ENCODE data around the gene THRSP. TPM values are rescaled to one million over a fixed set of nuclear protein-coding genes. Genes with fewer than 3 reads are reported as not detected.

THRSP gene
- total and polyA plus RNA-seq, 2 of the 4 experiments (the other 2 are of a cell fraction): not detected

- H2AK5ac ChIP-seq (ENCODE audit: low read depth, low read length): no peak overlapping the region
- no peak overlapping the region for H3K4ac ChIP-seq (ENCODE audit: low read depth, low read length)
- peaks cover 18 to 42% of the 10 kb centered on the region in 2 experiments for H3K79me1 ChIP-seq (ENCODE audit: low read depth in 1 of 2, low read length in 2 of 2)
- no peak for ATAC-seq (ENCODE audit: low read depth)
- no peak overlapping the region for H4K8ac ChIP-seq (ENCODE audit: low read depth in 2 of 2, low read length in 2 of 2)
- H4K20me1 ChIP-seq (ENCODE audit: insufficient read depth, low read length): peaks cover 7% of the 10 kb centered on the region
- ChIA-PET POLR2A (ENCODE audit: unreplicated experiment) (interaction anchor here (0.6 to 0.7 kb wide), 3 partner anchors 13 to 438 kb away, joined by 4 to 7 read pairs (median 4); no protein-coding TSS in a partner anchor), CTCF (interaction anchor here (0.9 kb wide), 1 partner anchor 20 kb away, joined by 3 read pairs; no protein-coding TSS in a partner anchor)
- no peak overlapping the region for H3K4me3 ChIP-seq (ENCODE audit: insufficient read depth, low read depth, low read length)
- no peaks in the 10 kb centered on the region for H3K27me3 ChIP-seq (ENCODE audit: control insufficient read depth, insufficient read depth, low read length)
- H3K9me3 ChIP-seq (ENCODE audit: control insufficient read depth, insufficient read depth, low read length): no peaks in the 10 kb centered on the region
- H2BK5ac ChIP-seq (ENCODE audit: low read depth, low read length, poor library complexity, severe bottlenecking): no peak overlapping the region
- no peak overlapping the region for H4K5ac ChIP-seq (ENCODE audit: low read depth, low read length)
- dilution Hi-C loops (cut with HindIII; ENCODE audit: low sequenced_read_pairs, unreplicated experiment) (no loop called here), in situ Hi-C loops (cut with MboI; ENCODE audit: low sequenced_read_pairs) (no loop called here), intact Hi-C loops (cut with micrococcal nuclease) (no loop called here)
- no TSS peak for BruUV-seq (replicated peaks)
- H2BK15ac ChIP-seq (ENCODE audit: low read depth, low read length): no peak overlapping the region
- H3K9me1 ChIP-seq (ENCODE audit: insufficient read depth, low read length): peaks cover 7% of the 10 kb centered on the region
- no peak for TF ChIP-seq RAD21 (IDR thresholded peaks at IDR 0.05; ENCODE audit: low read length)
- no peak for TF ChIP-seq CTCF (conservative IDR thresholded peaks at IDR 0.05; ENCODE audit: low read depth, low read length)
- no peak for TF ChIP-seq USF2 (IDR thresholded peaks at IDR 0.05; ENCODE audit: low read depth, low read length)
- no peak for TF ChIP-seq NFE2L2 (IDR thresholded peaks at IDR 0.05; ENCODE audit: low read depth, low read length)
- TF ChIP-seq CHD1 (IDR thresholded peaks at IDR 0.05; ENCODE audit: low read depth, low read length): no peak
- TF ChIP-seq RFX5 (IDR thresholded peaks at IDR 0.05; ENCODE audit: low read depth, low read length): no peak
- no peak for TF ChIP-seq ELK1 (IDR thresholded peaks at IDR 0.05; ENCODE audit: borderline replicate concordance, low read depth, low read length)
- no peak for TF ChIP-seq CEBPB (IDR thresholded peaks at IDR 0.05; ENCODE audit: low read depth, low read length)
- TF ChIP-seq MAFK (IDR thresholded peaks at IDR 0.05; ENCODE audit: low read depth, low read length): no peak
- no peak for TF ChIP-seq BHLHE40 (IDR thresholded peaks at IDR 0.05; ENCODE audit: low read depth, low read length)
- no peak for TF ChIP-seq RCOR1 (IDR thresholded peaks at IDR 0.05; ENCODE audit: insufficient replicate concordance, low read length)
- no peak for TF ChIP-seq FOS (IDR thresholded peaks at IDR 0.05; ENCODE audit: low read depth, low read length)
- TF ChIP-seq MAZ (IDR thresholded peaks at IDR 0.05; ENCODE audit: borderline replicate concordance, low read depth, low read length): no peak
- no peak for TF ChIP-seq MXI1 (IDR thresholded peaks at IDR 0.05; ENCODE audit: borderline replicate concordance, low read depth, low read length)
- no peak for TF ChIP-seq SMC3 (IDR thresholded peaks at IDR 0.05; ENCODE audit: low read depth, low read length)
- no peak overlapping the region for H2AK9ac ChIP-seq (replicated peaks; ENCODE audit: low read depth, low read length, poor library complexity)
- H3K36me3 ChIP-seq (ENCODE audit: control insufficient read depth, insufficient read depth, low read length): peaks cover 18% of the 10 kb centered on the region
- no peak overlapping the region for H2BK120ac ChIP-seq (ENCODE audit: low read depth, low read length)
- H3K4me2 ChIP-seq (ENCODE audit: low read depth, low read length): no peak overlapping the region
- DNase-seq: no peak
- H3K14ac ChIP-seq (replicated peaks; ENCODE audit: low read depth, low read length): no peak overlapping the region
- no peak overlapping the region for H2AFZ ChIP-seq (replicated peaks; ENCODE audit: low read length, poor library complexity)
- H4K91ac ChIP-seq (ENCODE audit: insufficient read depth, low read depth, low read length): no peak overlapping the region
- WGBS, 2 experiments (ENCODE audit: extremely low coverage in 2 of 2, insufficient read length in 1 of 2): no CpG with 5 or more reads among the region's 2 CpGs
- H3K9ac ChIP-seq (ENCODE audit: low read depth, low read length): no peak overlapping the region
- no peaks in the 10 kb centered on the region; the same call in 1 of the 2 replicates for H3K4me1 ChIP-seq (ENCODE audit: control insufficient read depth, insufficient read depth, low read length)
- no peak overlapping the region for H2BK20ac ChIP-seq (ENCODE audit: low read depth, low read length)
- no peak overlapping the region for H3K27ac ChIP-seq (ENCODE audit: insufficient read depth, low read length)
- no peak overlapping the region for H3K23ac ChIP-seq (ENCODE audit: low read depth, low read length)
- no peak overlapping the region for H3K18ac ChIP-seq (ENCODE audit: low read depth, low read length)
- H3K56ac ChIP-seq (ENCODE audit: extremely low read depth, insufficient read depth, low read length): no peak overlapping the region
Measured at GRCh38 chr11:78066471-78066870, 2.8 kb downstream of the THRSP start.

Measured in IMR-90 (cell line).